OCI-LY1 (cell line): Measurements from ENCODE around the gene MIF4GD.

Experiments used
- H2AFZ ChIP-seq: fragments of 200-600 bp; sonication (generic), shearing (Covaris generic); 2 replicates; pipeline ENCODE4 v1.6.0; 2014; ENCODE audit warnings: antibody characterized with exemption, mild to moderate bottlenecking, low read length
- H3F3A ChIP-seq: fragments of 200-600 bp; sonication (generic), shearing (Covaris generic); 2 replicates; pipeline ENCODE4 v1.6.0; 2014; ENCODE audit warnings: mild to moderate bottlenecking, antibody characterized with exemption, low read length, moderate library complexity; ENCODE audit not compliant: insufficient read depth
- H3K27ac ChIP-seq: fragments of 200-600 bp; sonication (generic); 2 replicates; pipeline ENCODE4 v1.5.1; 2014; ENCODE audit warnings: low read length, mixed run types, mild to moderate bottlenecking, low read depth; ENCODE audit not compliant: poor library complexity, severe bottlenecking
- H3K27me3 ChIP-seq: fragments of 200-600 bp; sonication (generic); 2 replicates; pipeline ENCODE4 v1.6.0; 2014; ENCODE audit warnings: antibody characterized with exemption, mild to moderate bottlenecking, low read length, moderate library complexity; ENCODE audit not compliant: insufficient read depth
- H3K36me3 ChIP-seq: fragments of 200-600 bp; sonication (generic); 2 replicates; pipeline ENCODE4 v1.6.1; 2014; ENCODE audit warnings: mild to moderate bottlenecking, antibody characterized with exemption, low read length, moderate library complexity, mixed read lengths; ENCODE audit not compliant: insufficient read depth
- H3K4me1 ChIP-seq: fragments of 200-600 bp; sonication (generic); 2 replicates; pipeline ENCODE4 v1.5.1; 2014; ENCODE audit warnings: mild to moderate bottlenecking, low read length, moderate library complexity; ENCODE audit not compliant: insufficient read depth, severe bottlenecking
- H3K4me2 ChIP-seq: fragments of 200-600 bp; sonication (generic), shearing (Covaris generic); 2 replicates; pipeline ENCODE4 v1.6.1; 2014; ENCODE audit warnings: low read length
- H3K4me3 ChIP-seq: fragments of 200-600 bp; sonication (generic); 2 replicates; pipeline ENCODE4 v1.5.1; 2014; ENCODE audit warnings: low read length, low read depth, mild to moderate bottlenecking, mixed read lengths; ENCODE audit not compliant: poor library complexity, severe bottlenecking
- H3K79me2 ChIP-seq: fragments of 200-600 bp; shearing (Covaris generic); 2 replicates; pipeline ENCODE4 v1.6.1; 2016; ENCODE audit warnings: mixed run types, low read length, mixed read lengths; ENCODE audit not compliant: insufficient read depth
- H3K9ac ChIP-seq: fragments of 200-600 bp; sonication (generic), shearing (Covaris generic); 2 replicates; pipeline ENCODE4 v1.6.1; 2014; ENCODE audit warnings: mild to moderate bottlenecking, low read length, mixed read lengths
- H3K9me2 ChIP-seq: fragments of 200-600 bp; sonication (generic), shearing (Covaris generic); 2 replicates; pipeline ENCODE4 v1.6.1; 2014; ENCODE audit warnings: low read depth, mild to moderate bottlenecking, low read length, mixed read lengths
- H3K9me3 ChIP-seq: fragments of 200-600 bp; shearing (Covaris generic); 2 replicates; pipeline ENCODE4 v1.6.1; 2014; ENCODE audit warnings: low read length, mixed read lengths
- H4K20me1 ChIP-seq: fragments of 200-600 bp; sonication (generic), shearing (Covaris generic); 2 replicates; pipeline ENCODE4 v1.6.0; 2016; ENCODE audit warnings: mild to moderate bottlenecking, low read length; ENCODE audit not compliant: insufficient read depth
- CTCF ChIP-seq: fragments of 200-600 bp; sonication (generic), shearing (Covaris generic); IDR thresholded peaks from 2 replicates; pipeline ENCODE4 v1.5.1; 2017; ENCODE audit warnings: mild to moderate bottlenecking, antibody characterized with exemption, low read length, moderate library complexity, mixed read lengths
- EZH2 ChIP-seq: fragments of 200-600 bp; sonication (generic), shearing (Covaris generic); IDR thresholded peaks from 2 replicates; pipeline ENCODE4 v1.8.0; 2017; ENCODE audit warnings: borderline replicate concordance, mixed run types, mild to moderate bottlenecking, antibody characterized with exemption, low read length, moderate library complexity, mixed read lengths

Gene MIF4GD

GRCh38 chr17:75269844-75270217, 1.2 kb downstream of the MIF4GD start:
- no peaks in the 10 kb centered on the region for H3K27me3 ChIP-seq
- peaks cover 43% of the 10 kb centered on the region for H3K36me3 ChIP-seq
- no peaks in the 10 kb centered on the region for H4K20me1 ChIP-seq
- no peak for TF ChIP-seq CTCF
- TF ChIP-seq EZH2, result no peak
- H3K4me2 ChIP-seq, result peak overlapping the region; percentile 97
- no peaks in the 10 kb centered on the region for H3K9me3 ChIP-seq
- peak overlapping the region; percentile 79 for H3K4me3 ChIP-seq
- H3K9ac ChIP-seq, result peak overlapping the region; percentile 87
- no peaks in the 10 kb centered on the region for H3K9me2 ChIP-seq
- no peak overlapping the region for H2AFZ ChIP-seq
- no peaks in the 10 kb centered on the region for H3K79me2 ChIP-seq
- peaks cover 41% of the 10 kb centered on the region for H3K4me1 ChIP-seq
- peak overlapping the region; percentile 36 for H3K27ac ChIP-seq
- H3F3A ChIP-seq, result peaks cover 5% of the 10 kb centered on the region; the same call in 1 of the 2 replicates

- no peaks in the 10 kb centered on the region for H4K20me1 ChIP-seq
- no peak for TF ChIP-seq EZH2
- peak; percentile 49; the same call in 1 of the 2 replicates for TF ChIP-seq CTCF
- H3K36me3 ChIP-seq, result peaks cover 41% of the 10 kb centered on the region
- H3K9ac ChIP-seq, result no peak overlapping the region
- H3K4me1 ChIP-seq, result peaks cover 46% of the 10 kb centered on the region
- H3K4me2 ChIP-seq, result no peak overlapping the region
- H3F3A ChIP-seq, result peaks cover 5% of the 10 kb centered on the region; the same call in 1 of the 2 replicates
- no peaks in the 10 kb centered on the region for H3K9me2 ChIP-seq
- peaks cover 3% of the 10 kb centered on the region for H3K79me2 ChIP-seq
- H3K9me3 ChIP-seq, result no peaks in the 10 kb centered on the region
- H3K4me3 ChIP-seq, result no peak overlapping the region
- no peaks in the 10 kb centered on the region for H3K27me3 ChIP-seq
- H3K27ac ChIP-seq, result peak overlapping the region; percentile 58
- H2AFZ ChIP-seq, result no peak overlapping the region
Observed at GRCh38 chr17:75267411-75268232, 3.4 kb downstream of the MIF4GD start.

- H3F3A ChIP-seq, result peaks cover 5% of the 10 kb centered on the region; the same call in 1 of the 2 replicates
Observed at GRCh38 chr17:75267153-75267410, 3.9 kb downstream of the MIF4GD start.

More at GRCh38 chr17:75267153-75267410, 3.9 kb downstream of the MIF4GD start:
- H2AFZ ChIP-seq, result no peak overlapping the region
- H3K4me1 ChIP-seq, result peaks cover 46% of the 10 kb centered on the region
- peaks cover 39% of the 10 kb centered on the region for H3K36me3 ChIP-seq
- H3K9ac ChIP-seq, result no peak overlapping the region
- no peak overlapping the region for H3K27ac ChIP-seq
- no peaks in the 10 kb centered on the region for H3K9me2 ChIP-seq
- H3K9me3 ChIP-seq, result no peaks in the 10 kb centered on the region
- H3K4me2 ChIP-seq, result no peak overlapping the region
- no peaks in the 10 kb centered on the region for H4K20me1 ChIP-seq
- H3K79me2 ChIP-seq, result peaks cover 7% of the 10 kb centered on the region
- no peak overlapping the region for H3K4me3 ChIP-seq
- H3K27me3 ChIP-seq, result no peaks in the 10 kb centered on the region
- TF ChIP-seq EZH2 (no peak), CTCF (no peak)
